Activated naive CD8-positive, alpha-beta T cell (primary cell): ENCODE measurements around the gene DHRS4L2.
"Not testable (repeated sequence)": the region's sequence is repeated elsewhere in the genome, so short reads cannot be mapped to it uniquely, and the experiment has no call there.

Experiments
- H3K27ac Mint-ChIP-seq: one replicate; pipeline ENCODE4 v1.8.0; 2021; ENCODE audit warnings: mixed read lengths
- H3K27me3 Mint-ChIP-seq: one replicate; pipeline ENCODE4 v1.8.0; 2021; ENCODE audit warnings: mixed read lengths
- H3K36me3 Mint-ChIP-seq: one replicate; pipeline ENCODE4 v1.8.0; 2021; ENCODE audit warnings: mixed read lengths
- H3K4me1 Mint-ChIP-seq: one replicate; pipeline ENCODE4 v1.8.0; 2021; ENCODE audit warnings: low read depth, mixed read lengths
- H3K4me3 Mint-ChIP-seq: one replicate; pipeline ENCODE4 v1.8.0; 2021; ENCODE audit warnings: mild to moderate bottlenecking, mixed read lengths
- H3K9me3 Mint-ChIP-seq: one replicate; pipeline ENCODE4 v1.8.0; 2021; ENCODE audit warnings: low read depth, mixed read lengths

DHRS4L2 gene

DNA sequence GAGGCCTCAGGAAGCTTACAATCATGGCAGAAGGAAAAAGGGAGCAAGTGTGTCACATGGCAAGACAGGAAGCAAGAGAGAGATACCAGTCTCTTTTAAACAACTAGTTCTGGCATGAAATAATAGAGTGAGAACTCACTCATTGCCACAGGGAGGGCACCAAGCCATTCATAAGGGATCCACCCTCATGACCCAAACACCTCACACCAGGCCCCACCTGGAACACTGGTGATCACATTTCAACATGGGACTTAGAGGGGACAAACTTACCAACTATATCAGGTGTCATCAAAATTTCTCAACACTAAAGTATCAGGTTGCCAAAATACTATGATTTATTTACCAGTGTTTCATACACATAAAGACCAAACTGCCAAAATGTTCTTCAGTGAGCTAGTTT is 7.3 kb downstream of the DHRS4L2 start:
- not testable (repeated sequence) for H3K4me1 Mint-ChIP-seq, H3K4me3 Mint-ChIP-seq, H3K27ac Mint-ChIP-seq, H3K9me3 Mint-ChIP-seq, H3K36me3 Mint-ChIP-seq, H3K27me3 Mint-ChIP-seq

GRCh38 chr14:23996825-23997224 is 8.1 kb downstream of the DHRS4L2 start:
- H3K36me3 Mint-ChIP-seq, H3K4me3 Mint-ChIP-seq, H3K27me3 Mint-ChIP-seq, H3K9me3 Mint-ChIP-seq, H3K27ac Mint-ChIP-seq, H3K4me1 Mint-ChIP-seq: not testable (repeated sequence)

- not testable (repeated sequence) for H3K36me3 Mint-ChIP-seq, H3K9me3 Mint-ChIP-seq, H3K27ac Mint-ChIP-seq, H3K4me1 Mint-ChIP-seq, H3K4me3 Mint-ChIP-seq, H3K27me3 Mint-ChIP-seq
Measured at GRCh38 chr14:23999640-24000039, 10.9 kb downstream of the DHRS4L2 start.

DNA sequence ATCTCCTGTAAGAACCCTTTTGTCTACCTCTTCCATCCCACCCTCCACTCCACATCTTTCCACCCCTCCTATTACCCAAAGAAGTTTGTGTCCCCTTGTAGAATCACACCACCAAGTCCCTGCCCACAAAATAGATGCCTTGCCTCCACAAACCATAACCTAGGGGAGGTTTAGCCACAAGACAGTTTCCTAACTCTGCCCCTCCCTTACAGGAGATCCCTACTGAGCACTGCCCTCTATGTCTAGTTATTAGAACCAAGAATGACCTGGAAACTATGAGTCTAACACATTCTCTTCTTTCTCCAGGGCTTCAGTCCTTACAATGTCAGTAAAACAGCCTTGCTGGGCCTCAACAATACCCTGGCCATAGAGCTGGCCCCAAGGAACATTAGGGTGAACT is 12.3 kb downstream of the DHRS4L2 start:
- not testable (repeated sequence) for H3K9me3 Mint-ChIP-seq, H3K36me3 Mint-ChIP-seq, H3K4me3 Mint-ChIP-seq, H3K4me1 Mint-ChIP-seq, H3K27me3 Mint-ChIP-seq, H3K27ac Mint-ChIP-seq

DNA sequence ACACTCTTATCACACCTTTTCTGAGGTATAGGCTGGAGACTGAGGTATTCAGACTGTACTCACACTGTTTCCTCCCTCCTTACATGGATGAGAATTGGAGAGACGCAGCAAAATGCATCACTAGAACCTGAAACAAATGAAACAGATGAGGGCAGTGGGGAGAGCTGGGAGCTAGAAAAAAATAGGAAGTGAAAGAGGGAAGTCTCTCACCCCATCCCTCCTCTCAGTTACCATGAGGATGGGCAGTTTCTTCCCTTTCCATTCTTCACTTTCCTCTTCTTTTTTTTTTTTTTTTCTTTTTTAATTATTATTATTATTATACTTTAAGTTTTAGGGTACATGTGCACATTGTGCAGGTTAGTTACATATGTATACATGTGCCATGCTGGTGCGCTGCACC is 12.9 kb downstream of the DHRS4L2 start:
- H3K4me1 Mint-ChIP-seq, H3K36me3 Mint-ChIP-seq, H3K27ac Mint-ChIP-seq, H3K9me3 Mint-ChIP-seq, H3K27me3 Mint-ChIP-seq, H3K4me3 Mint-ChIP-seq: not testable (repeated sequence)

GRCh38 chr14:24006471-24006816 is 17.7 kb downstream of the DHRS4L2 start:
- H3K27ac Mint-ChIP-seq, H3K36me3 Mint-ChIP-seq, H3K9me3 Mint-ChIP-seq, H3K27me3 Mint-ChIP-seq: not testable (repeated sequence)
- peaks cover 35% of the 10 kb centered on the region for H3K4me1 Mint-ChIP-seq
- peak overlapping the region; percentile 44 for H3K4me3 Mint-ChIP-seq

DNA sequence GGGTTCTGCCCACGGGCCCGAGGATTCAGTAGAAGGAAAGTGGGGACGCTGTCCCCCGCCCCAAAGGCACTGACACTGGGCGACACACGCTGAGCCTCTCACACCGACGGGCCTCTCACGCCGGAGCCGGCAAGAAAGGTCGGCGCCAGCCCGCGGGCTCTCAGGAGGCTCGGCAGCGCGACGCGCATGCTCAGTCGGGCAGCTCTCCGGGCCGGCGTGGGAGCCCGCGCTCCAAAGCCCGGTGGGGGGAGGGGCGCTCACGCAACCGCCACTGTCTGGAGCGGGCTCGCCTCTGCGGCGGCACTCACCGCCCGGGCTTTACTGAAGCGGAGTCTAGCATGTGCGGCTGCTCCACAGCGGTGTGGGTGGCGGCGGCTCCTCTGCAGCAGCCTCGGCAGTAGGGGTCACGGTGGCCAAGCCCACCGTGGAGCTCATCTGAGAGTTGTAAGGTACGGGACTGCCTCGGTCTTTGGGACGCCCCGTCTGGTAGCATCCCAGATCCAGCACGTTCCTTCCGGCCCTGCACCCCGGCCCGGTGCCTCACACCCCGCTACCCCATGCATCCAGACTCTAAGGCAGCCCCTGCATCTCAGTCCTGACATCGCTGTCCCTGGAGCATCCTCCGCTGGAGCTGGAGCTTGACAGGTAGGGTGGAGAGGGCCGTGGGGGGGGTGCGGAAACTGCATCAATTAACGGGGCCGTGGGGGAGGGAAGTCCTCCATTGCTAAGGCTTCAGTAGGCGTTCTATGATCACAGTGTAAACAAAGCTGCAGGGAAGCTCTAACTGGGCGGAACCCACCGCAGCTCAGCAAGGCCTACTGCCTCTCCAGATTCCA is 18.3 kb downstream of the DHRS4L2 start:
- not testable (repeated sequence) for H3K9me3 Mint-ChIP-seq, H3K27me3 Mint-ChIP-seq, H3K36me3 Mint-ChIP-seq
- H3K4me3 Mint-ChIP-seq, result peak overlapping the region; percentile 67
- H3K4me1 Mint-ChIP-seq, result peaks cover 35% of the 10 kb centered on the region
- H3K27ac Mint-ChIP-seq, result peak overlapping the region; percentile 66

GRCh38 chr14:24011051-24011450 is 22.3 kb downstream of the DHRS4L2 start:
- Mint-ChIP-seq H3K9me3 (no peaks in the 10 kb centered on the region), H3K4me1 (peaks cover 35% of the 10 kb centered on the region), H3K27ac (peak overlapping the region; percentile 81), H3K27me3 (no peaks in the 10 kb centered on the region), H3K36me3 (no peaks in the 10 kb centered on the region), H3K4me3 (peak overlapping the region; percentile 1)

- H3K27ac Mint-ChIP-seq, H3K9me3 Mint-ChIP-seq, H3K27me3 Mint-ChIP-seq, H3K36me3 Mint-ChIP-seq, H3K4me3 Mint-ChIP-seq: not testable (repeated sequence)
- H3K4me1 Mint-ChIP-seq, result peaks cover 34% of the 10 kb centered on the region
Measured at GRCh38 chr14:24012726-24013273, 24.1 kb downstream of the DHRS4L2 start.

GRCh38 chr14:24013654-24014514 is 25.2 kb downstream of the DHRS4L2 start:
- H3K9me3 Mint-ChIP-seq, result peaks cover 7% of the 10 kb centered on the region
- H3K27ac Mint-ChIP-seq, result no peak overlapping the region
- no peak overlapping the region for H3K4me3 Mint-ChIP-seq
- H3K27me3 Mint-ChIP-seq, result no peaks in the 10 kb centered on the region
- peaks cover 23% of the 10 kb centered on the region for H3K4me1 Mint-ChIP-seq
- H3K36me3 Mint-ChIP-seq, result peaks cover 7% of the 10 kb centered on the region

- not testable (repeated sequence) for H3K27me3 Mint-ChIP-seq, H3K27ac Mint-ChIP-seq, H3K4me3 Mint-ChIP-seq, H3K4me1 Mint-ChIP-seq, H3K36me3 Mint-ChIP-seq
- peaks cover 10% of the 10 kb centered on the region for H3K9me3 Mint-ChIP-seq
Measured at GRCh38 chr14:24015745-24016144, 27.0 kb downstream of the DHRS4L2 start.

GRCh38 chr14:24018978-24019377 is 30.2 kb downstream of the DHRS4L2 start:
- H3K4me1 Mint-ChIP-seq, H3K36me3 Mint-ChIP-seq: not testable (repeated sequence)

GRCh38 chr14:24019944-24020343 is 31.2 kb downstream of the DHRS4L2 start:
- H3K4me1 Mint-ChIP-seq, H3K27ac Mint-ChIP-seq, H3K36me3 Mint-ChIP-seq, H3K27me3 Mint-ChIP-seq, H3K4me3 Mint-ChIP-seq: not testable (repeated sequence)
- H3K9me3 Mint-ChIP-seq, result peaks cover 10% of the 10 kb centered on the region

More at GRCh38 chr14:24018978-24019377, 30.2 kb downstream of the DHRS4L2 start:
- peaks cover 10% of the 10 kb centered on the region for H3K9me3 Mint-ChIP-seq
- not testable (repeated sequence) for H3K27me3 Mint-ChIP-seq, H3K4me3 Mint-ChIP-seq, H3K27ac Mint-ChIP-seq

GRCh38 chr14:24020520-24020919 is 31.8 kb downstream of the DHRS4L2 start:
- peaks cover 10% of the 10 kb centered on the region for H3K9me3 Mint-ChIP-seq
- not testable (repeated sequence) for H3K4me3 Mint-ChIP-seq, H3K27ac Mint-ChIP-seq, H3K4me1 Mint-ChIP-seq, H3K36me3 Mint-ChIP-seq, H3K27me3 Mint-ChIP-seq

DNA sequence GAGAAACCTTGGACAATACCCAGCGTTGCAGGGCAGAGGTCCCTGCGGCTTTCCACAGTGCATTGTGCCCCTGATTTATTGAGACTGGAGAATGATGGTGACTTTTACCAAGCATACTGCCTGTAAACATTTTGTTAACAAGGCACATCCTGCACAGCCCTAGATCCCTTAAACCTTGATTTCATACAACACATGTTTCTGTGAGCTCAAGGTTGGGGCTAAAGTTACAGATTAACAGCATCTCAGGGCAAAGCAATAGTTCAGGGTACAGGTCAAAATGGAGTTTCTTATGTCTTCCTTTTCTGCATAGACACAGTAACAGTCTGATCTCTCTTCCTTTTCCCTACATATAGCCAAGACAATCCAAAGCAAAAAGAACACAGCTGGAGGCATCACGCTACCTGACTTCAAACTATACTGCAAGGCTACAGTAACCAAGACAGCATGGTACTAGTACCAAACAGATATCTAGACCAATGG is 36.2 kb downstream of the DHRS4L2 start:
- H3K36me3 Mint-ChIP-seq, H3K9me3 Mint-ChIP-seq: not testable (repeated sequence)

More for the DNA sequence above, 36.2 kb downstream of the DHRS4L2 start:
- not testable (repeated sequence) for H3K27me3 Mint-ChIP-seq, H3K27ac Mint-ChIP-seq, H3K4me1 Mint-ChIP-seq, H3K4me3 Mint-ChIP-seq
